ENCODE measurements around the gene MIPOL1.
"Not testable (repeated sequence)": the region's sequence is repeated elsewhere in the genome, so short reads cannot be mapped to it uniquely, and the experiment has no call there.

Gene MIPOL1

DNA sequence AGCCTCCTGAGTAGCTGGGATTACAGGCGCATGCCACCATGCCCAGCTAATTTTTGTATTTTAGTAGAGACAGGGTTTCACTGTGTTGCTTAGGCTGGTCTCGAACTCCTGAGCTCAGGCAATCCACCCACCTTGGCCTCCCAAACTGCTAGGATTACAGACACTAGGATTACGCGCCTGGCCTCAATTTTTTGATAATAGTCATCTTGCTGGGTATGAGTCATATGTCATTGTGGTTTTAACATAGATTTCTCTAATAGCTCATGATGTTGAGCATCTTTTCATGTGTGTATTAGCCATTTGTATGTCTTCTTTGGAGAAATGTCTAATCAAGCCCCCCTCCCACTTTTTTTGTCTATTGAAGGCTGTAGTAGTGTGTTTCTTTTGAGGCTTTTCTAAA lies 38.3 kb downstream of the MIPOL1 start:
- not testable (repeated sequence) for DNase-seq

DNA sequence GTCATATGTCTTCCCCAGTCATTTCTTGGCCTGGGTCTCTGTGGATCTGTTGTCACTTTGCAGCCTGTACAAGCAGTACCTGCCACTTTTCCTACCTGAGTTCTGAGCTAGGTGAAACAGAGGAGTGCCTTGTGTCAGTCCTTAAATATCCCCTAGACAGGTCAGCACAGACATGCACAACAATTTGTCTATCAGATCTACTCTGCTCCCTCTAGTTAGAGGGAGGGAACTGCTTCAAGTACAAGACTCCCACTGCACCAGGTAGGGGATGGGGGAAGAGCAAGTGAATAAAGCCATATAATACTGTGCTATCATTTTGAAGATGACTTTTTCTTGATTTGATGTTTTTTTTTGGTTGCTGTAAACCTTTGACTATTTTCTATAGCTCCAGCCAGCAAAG lies 39.4 kb downstream of the MIPOL1 start:
- DNase-seq: no peak

DNA sequence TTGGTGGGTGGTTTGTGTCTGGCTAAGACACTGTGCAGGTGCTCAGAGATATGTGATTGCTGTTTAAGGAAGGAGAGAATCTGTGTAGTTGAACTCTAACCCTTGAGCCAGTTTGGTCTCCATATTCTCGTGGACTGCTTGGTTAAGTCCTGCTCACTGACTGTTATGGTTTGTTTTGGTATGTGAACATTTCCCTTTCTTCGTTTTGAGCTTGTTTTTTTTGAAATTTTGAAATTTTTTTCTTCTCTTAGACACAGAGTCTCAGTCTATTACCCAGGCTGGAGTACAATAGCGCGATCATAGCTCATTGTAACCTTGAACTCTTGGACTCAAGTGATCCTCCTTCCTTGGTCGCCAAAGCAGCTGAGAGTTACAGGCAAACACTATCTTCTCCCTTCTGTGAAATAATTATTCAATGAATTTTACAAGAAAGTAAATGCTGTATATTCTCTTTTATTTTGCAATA lies 40.0 kb downstream of the MIPOL1 start:
- no peak for DNase-seq

DNA sequence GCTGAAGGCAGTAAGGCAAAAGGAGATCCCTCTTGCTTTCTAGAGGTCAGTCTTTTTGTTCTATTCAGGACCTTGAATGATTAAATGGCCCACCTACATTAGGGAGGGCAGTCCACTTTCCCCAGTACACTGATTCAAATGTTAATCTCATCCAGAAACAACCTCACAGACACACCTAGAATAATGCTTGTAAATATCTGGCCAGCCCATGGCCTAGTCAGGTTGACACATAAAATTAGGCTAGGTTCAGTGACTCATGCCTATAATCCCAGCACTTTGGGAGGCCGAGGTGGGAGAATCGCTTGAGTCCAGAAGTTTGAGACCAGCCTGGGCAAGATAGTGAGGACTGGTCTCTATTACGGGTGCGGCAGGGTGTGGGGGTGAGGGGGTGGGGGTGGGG lies 43.5 kb downstream of the MIPOL1 start:
- no peak for DNase-seq

DNA sequence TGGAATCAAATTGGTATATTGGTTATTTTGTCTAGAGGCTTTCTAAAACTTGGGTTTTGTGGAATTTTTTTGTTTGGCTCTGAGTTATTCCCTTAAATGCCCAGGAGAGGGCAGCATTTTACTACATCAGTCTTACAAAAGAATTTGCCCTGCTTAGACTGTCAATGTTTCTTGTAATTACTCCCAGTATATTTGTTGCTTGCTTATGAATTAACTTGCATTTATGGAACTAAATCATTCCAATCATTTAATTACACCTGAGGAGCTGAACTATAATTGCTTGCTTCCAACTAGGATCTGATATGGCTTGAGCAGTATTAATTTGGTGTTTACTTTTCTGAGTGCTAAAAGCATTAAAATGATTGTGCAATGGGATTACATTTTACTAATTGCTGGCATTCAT lies 48.7 kb downstream of the MIPOL1 start:
- DNase-seq: no peak

DNA sequence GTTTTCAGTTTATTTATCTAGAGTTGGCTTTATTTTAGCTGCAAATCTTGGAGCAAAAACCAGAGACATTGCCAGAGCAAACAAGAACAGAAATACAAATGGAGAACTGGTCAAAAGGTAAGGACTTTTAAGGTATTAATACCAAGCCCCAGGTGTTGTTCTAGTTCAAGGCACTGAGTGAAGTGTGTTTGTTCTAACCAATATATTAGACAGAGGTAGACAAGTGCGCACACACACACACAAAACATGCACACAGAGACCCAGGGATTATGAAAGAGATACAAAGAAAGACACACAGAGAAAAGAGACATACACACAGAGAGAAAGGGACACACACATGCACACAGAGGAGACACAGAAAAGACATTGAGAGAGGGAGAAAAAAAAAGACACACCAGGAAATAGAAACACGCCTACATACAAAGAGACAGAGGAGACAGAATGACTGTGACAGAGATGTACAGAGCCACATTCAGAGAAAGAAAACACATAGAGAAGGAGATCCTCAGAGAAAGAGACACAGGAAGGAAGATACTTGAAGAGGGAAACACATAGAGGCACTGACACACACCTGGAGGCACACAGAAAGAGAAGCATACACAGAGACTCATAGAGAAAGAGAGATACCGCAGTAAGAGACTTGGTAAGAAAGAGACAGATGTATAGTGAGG lies 50.2 kb downstream of the MIPOL1 start:
- no peak for DNase-seq

DNA sequence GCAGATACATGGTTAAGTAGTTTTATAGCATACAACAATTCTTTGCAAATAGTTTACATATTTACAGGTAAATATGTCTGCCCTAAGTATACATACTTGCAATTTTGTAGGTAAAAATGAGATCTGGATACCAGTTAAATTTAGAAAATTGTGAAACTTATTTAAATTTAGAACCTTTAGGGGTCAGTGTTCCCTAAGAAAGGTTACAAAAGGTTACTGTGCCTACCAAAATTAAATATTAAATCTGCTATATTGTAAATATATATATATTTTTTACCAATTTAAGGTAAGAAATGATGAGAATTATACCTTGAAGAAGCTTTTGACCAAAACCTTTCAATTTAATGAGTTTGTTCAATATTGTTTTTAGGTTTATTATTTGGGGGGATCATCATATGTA lies 54.0 kb downstream of the MIPOL1 start:
- no peak for DNase-seq

DNA sequence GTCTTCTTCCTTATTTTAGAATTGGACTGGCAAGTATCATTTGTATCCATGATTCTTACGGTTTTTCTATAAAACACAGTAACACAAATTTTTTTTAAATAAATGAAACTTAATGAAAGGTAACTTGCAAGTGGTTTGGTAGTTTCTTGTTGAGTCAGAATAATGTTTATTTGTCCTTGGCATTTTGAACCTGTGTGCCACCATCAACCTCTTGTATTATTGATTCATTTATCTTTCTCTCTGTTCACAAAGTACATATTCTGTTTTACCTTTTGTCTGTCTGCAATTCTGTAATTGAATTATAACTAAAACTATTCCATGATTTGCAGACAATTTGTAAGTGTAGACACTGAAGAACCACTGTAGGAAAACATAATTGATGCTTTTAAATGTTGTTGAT lies 54.7 kb downstream of the MIPOL1 start:
- DNase-seq: no peak

DNA sequence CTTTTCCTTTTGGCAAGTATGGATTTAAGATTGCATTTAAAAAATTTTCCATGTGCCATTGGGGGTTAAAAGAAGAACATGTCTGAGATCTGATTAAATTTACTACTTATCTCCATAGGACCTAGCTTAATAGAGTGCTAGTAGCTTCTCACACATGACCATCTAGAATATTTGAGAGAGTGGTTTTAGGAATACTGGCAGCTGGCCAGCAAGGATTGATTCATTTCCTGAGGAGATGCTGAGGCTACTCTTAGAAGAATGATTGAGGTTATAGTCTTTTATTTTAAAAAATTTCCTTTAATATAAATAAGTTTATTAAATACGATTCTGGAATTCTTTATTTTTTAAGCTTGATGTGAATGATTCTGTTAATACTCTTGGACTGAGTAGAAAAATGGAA lies 56.2 kb downstream of the MIPOL1 start:
- DNase-seq: no peak

DNA sequence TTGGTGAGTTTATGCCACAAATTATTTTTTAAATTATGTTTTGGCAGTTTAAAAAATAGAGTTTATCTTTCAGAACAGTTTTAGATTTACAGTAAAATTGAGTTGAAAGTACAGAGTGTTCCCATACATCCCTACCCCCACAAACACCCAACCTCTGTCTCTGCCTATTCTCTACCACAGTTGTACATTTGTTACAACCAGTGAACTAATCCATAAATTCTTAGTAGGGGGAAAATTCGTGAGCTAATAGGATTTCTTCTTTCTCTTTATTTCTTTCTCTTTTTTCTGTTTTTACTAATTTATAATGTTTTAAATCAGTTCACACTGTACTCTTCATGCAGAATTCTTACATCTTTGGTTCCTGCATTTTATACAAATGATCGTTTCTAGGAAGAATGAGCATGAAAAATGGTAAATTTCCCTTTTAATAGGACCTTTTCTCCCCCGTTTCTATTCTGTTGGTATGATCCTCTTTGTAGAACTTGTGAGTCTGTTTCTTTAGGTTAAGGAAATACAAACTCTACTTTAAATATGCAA lies 56.7 kb downstream of the MIPOL1 start:
- DNase-seq: no peak

DNA sequence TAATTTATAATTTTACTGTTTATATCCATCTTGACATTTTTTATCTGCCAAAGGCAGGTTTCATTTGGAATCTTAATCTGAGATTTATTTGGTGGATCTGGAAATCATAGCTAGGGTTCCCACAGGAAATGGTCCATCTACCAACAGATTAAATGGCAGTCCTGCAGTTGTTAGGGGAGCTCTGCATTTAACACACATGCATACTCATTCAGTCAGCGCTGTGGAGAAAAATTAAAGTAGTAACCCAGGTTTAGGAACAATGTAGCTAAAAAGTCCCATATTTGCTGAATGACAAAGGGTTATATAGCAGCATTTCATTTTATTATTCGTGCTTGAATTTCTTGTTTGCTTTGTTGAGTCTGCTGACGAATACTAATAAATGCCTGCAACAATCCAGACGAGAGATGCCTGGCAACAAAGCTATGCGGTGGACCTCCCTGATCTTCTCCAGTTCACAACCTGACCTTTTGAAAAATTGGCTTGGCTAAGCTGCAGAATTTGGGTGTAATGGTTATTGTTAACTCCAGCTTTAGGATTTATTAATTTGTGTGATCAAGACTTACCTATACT lies 59.8 kb downstream of the MIPOL1 start:
- DNase-seq: no peak

DNA sequence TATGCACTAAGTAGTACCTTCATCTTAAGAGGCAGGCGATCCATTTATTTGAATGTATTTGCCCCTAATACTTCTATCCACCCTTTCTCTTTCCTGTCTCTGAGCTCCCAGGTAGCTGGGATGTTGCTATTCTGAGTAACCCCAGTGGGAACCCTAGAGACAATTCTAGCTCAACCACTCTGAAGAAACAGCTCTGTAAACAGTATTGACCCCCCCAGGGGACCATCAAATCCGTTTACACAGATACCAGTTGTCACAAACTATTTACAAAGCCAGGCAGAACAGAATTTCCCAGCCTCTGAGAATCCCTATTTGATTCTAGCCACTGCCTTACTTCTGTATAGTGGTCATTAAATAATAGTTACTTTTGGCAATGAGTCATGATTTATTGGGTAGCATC lies 64.9 kb downstream of the MIPOL1 start:
- DNase-seq: no peak

DNA sequence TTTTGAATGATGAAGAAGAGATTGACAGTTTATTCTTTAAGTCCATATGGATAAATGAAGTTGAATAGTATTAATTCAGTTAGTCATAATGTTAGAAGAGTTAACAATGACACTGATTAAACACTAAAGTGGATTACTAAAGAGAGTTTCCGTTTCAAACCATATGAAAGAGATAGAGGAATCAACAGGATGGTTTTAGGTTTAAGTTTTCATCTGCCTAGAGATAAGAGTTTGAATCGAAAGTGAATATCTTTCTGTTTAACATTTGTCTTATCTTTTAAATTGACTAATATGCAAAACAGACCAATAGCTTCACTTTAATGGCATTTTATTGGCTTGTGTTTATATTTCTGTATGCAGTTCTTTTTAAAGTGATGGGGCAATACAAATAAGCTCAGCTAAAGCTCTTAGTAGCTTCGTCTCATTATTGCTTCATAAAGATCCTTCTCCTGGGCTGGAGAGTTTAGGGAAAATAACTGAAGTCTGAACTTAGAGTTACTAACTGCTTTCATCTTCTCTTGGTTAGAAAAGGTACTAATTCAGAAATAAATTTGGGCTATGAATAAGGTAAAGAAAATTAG lies 66.0 kb downstream of the MIPOL1 start:
- no peak for DNase-seq

DNA sequence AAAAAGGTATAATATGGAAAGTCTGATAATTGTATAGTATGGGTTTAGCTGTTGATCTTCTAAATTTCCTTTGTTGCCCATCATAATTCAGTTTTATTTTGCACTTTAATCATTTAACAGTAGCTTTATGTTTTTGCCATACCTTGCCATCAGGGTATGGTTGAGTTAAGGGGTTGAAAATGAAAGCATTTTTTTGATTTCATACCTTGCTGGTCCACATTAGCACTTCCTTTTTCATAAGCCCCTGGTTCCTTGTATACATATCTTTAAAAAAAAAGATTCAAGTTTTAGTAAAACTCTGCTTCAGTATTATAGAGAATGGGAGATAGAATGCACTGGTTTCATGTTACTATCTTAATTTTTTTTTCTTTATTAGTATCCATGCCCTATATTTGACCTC lies 71.1 kb downstream of the MIPOL1 start:
- no peak for DNase-seq

DNA sequence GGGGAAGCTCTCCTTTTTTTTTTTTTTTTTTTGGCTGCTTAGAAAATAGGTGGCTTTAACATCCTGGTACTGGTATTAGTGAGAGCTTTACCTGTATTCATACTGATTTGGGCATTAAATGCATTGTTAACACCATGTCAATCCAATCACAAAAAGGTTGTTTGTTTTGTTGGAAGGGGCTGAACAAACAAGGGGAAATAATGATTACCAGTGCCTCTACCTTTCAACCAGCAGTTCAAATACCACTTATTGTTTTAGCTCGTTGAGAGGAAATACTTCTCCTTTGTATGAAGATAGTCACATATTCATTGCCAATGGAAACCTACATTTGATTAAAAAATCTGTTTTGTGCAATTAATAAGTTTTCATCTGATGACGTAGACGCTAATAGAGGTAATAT lies 72.9 kb downstream of the MIPOL1 start:
- DNase-seq: no peak

DNA sequence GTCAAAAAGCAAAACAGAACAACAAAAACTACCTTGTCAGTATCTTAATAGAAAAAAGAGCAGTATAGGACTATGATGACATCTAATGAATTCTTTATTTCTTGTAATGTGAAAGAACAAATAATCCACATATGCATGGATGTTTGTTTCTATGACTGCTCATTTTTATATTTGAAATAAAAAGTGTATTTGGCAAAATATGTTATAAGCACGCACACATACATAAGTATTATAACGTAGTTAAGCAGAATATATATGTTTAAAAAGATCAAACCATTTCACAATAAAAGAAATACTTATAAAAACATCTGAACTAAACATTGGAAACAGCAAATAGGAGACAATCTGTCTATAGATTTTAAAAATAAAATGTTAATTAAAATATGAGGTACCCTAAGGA lies 74.8 kb downstream of the MIPOL1 start:
- no peak for DNase-seq

DNA sequence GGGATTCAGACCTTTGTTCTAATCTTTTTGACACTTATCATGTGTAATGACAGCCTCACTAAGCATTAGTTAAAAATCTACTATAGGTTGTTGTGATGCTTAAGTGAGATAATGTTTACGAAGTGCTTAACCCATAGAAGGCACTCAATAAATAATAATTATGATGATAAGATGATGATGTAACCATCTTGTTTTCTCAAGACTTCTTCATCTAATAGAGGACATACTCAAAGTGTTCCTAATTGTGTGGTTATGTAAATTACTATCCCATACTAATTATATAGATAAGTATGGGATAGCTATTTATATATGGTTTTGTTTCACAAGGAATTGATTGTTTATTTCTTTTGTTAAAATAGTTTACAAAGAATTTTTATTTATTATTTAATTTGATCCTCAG lies 76.9 kb downstream of the MIPOL1 start:
- no peak for DNase-seq

DNA sequence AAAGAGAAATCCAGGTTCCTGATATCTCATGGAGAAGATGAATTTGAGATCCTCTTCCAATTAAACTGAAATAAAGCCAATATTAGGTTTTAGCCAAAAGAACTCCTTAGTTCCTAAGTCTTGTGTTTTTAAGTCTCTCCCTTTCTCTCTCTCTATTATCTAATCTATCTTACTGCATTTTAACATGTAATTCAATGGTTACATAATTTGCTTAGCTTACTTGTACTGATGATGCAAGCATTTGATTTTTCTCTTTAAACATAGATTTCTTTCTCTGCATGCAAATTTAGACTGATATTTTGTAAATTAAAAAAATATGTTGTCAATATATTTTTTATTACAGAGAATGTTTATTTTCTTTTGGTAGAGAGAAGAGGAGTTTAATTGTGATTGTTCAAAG lies 78.2 kb downstream of the MIPOL1 start:
- DNase-seq: no peak

DNA sequence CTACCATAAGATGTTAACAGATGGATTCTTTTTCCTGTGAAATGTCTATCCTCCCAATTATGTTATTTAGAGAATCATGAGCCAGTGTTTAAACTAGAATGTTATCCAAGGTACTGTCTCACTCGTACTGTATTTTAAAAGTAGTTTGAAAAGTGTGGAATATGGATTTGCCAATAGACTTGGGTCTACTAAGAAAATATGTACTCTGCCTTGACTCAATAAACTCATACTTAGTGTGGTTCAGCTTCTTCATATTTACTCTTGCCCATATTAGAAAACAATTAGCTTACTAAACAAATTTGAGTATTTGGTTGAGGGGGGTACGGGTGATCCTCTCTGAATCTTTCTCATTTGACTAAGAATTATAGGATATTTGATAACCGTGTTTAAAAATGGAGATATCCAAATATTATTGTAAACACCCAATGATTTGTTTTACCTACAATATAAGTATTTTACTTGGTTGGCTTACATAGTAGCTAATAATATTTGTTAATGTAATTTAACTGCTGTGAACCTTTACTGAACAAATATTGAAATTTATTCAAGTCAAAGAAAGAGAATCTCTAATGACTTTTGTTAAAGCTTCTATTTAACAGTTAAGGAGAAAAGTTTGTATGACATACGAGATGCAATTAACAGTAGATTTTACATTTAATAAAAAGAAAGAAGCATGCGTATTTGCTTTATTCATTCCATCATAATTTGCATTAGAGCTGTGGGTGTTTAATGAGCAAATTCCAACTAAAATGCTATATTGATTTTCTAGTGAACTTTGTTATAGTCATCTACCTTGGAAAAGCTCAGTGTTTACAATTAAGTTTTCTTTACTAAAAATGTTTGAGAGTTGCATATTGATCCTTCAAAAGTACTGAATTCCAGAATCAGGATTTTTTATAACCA lies 81.2 kb downstream of the MIPOL1 start:
- no peak for DNase-seq

DNA sequence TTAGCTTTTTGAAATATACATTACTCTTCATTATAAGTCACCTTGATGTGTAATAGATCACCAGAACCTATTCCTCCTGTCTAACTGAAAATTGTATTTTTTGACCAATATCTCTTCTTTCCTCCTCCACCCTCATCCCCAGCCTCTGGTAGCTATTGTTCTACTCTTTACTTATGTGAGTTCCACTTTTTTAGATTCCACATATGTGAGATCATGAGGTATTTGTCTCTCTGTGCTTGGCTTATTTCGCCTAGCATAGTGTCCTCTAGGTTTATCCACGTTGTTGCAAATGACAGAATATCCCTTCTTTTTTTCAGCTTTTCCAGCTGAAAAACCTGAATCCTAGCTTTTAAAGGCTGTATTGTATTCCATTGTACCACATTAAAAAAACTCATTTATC lies 82.1 kb downstream of the MIPOL1 start:
- no peak for DNase-seq

DNA sequence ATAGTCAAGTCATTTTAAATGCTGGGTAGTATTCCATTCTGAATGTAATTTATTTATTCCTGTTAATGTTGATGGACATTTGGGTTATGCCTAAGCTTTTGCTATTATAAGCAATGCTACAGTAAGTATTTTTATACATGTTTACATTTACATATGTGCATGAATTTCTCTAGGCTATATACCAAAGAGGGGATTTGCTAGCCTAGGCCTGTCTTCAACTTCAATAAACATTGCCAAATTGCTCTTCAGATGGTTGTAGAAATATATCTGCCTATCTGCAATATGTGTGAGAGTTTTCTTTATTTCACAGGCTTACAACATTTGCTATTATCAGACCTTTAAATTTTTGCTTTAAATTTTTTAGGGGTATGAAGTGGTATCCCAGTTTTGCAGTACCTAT lies 87.0 kb downstream of the MIPOL1 start:
- DNase-seq: no peak

DNA sequence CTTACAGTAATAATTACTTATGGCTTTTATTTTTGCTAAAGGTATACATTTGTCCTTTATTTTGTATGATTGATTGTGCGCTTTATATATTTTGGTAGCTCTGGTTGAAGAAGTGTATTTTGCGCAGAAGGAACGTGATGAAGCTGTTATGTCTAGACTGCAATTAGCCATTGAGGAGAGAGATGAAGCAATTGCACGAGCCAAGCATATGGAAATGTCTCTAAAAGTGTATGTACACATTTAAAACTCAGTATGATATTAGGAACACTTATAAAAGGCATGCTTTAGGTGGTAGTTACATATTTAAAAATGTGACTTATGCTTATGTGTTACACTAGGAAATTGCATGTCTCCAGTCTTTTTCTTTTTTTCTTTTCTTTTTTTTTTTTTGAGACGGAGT lies 87.5 kb downstream of the MIPOL1 start:
- DNase-seq: no peak

DNA sequence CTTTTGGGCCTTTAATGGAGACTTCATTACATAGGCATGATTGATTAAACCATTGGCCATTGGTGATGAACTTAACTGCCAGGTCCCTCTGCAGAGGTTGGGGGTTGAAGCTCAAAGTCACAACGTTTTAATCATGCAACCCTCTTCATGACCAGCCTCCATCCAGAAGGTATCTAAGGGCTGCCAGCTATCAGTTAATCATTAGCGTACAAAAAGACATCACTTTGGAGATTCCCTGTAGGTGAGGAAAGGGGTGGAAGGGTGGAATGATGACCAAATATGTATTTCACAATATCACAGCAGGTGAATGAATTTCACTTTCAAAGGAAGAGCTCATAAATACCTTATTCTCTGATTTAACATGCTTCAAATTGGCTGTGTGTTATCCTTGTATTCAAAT lies 92.0 kb downstream of the MIPOL1 start:
- no peak for DNase-seq

DNA sequence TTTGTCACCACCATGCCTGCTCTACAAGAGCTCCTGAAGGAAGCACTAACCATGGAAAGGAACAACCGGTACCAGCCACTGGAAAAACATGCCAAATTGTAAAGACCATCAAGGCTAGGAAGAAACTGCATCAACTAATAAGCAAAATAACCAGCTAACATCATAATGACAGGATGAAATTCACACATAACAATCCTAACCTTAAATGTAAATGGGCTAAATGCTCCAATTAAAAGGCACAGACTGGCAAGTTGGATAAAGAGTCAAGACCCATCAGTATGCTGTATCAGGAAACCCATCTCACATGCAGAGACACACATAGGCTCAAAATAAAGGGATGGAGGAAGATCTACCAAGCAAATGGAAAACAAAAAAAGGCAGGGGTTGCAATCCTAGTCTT lies 97.5 kb downstream of the MIPOL1 start:
- DNase-seq: not testable (repeated sequence)

All from stimulated activated CD4-positive, alpha-beta T cell treated with anti-CD3 and anti-CD28 coated beads, Interleukin-12 subunit alpha, Interleukin-12 subunit beta, amount 100 ng/mL, for 4 hours (primary cell).